GM23338 (cell line): ENCODE data around the gene ADH5. TPM values are rescaled to one million over a fixed set of nuclear protein-coding genes. Genes with fewer than 3 reads are reported as not detected.

ENCODE experiments used
- ATAC-seq: fragments of 200-7000 bp; cut with Tn5 transposase; 3 replicates; pipeline ENCODE4 v1.9.1; 2020
- DNase-seq: peaks from one replicate; pipeline ENCODE4 v3.0.0-alpha.2; 2015; ENCODE audit warnings: low spot score
- H2AFZ ChIP-seq: fragments of 200-600 bp; sonication (generic); 2 replicates; pipeline ENCODE4 v1.8.0; 2016; ENCODE audit warnings: antibody characterized with exemption, mild to moderate bottlenecking, moderate library complexity
- H3F3A ChIP-seq: fragments of 200-600 bp; sonication (generic); replicated peaks from 2 replicates; pipeline ENCODE4 v1.8.0; 2017; ENCODE audit warnings: antibody characterized with exemption, mixed run types, low read depth
- H3K27ac ChIP-seq: fragments of 200-600 bp; sonication (generic); 2 replicates; pipeline ENCODE4 v1.6.1; 2016; ENCODE audit warnings: low read depth
- H3K27me3 ChIP-seq: fragments of 200-600 bp; sonication (generic); 2 replicates; pipeline ENCODE4 v1.8.0; 2016; ENCODE audit warnings: mild to moderate bottlenecking, mixed run types, moderate library complexity; ENCODE audit not compliant: insufficient read depth
- H3K36me3 ChIP-seq: fragments of 200-600 bp; sonication (generic); 2 replicates; pipeline ENCODE4 v1.8.0; 2016; ENCODE audit warnings: mild to moderate bottlenecking; ENCODE audit not compliant: insufficient read depth
- H3K4me1 ChIP-seq: fragments of 200-600 bp; sonication (generic); 2 replicates; pipeline ENCODE4 v1.8.0; 2016; ENCODE audit warnings: mild to moderate bottlenecking, moderate library complexity; ENCODE audit not compliant: insufficient read depth
- H3K4me2 ChIP-seq: fragments of 200-600 bp; sonication (generic); 2 replicates; pipeline ENCODE4 v1.7.1; 2017; ENCODE audit warnings: mixed run types
- H3K4me3 ChIP-seq: fragments of 200-600 bp; sonication (generic); 2 replicates; pipeline ENCODE4 v1.6.1; 2016; ENCODE audit warnings: mixed run types
- H3K79me2 ChIP-seq: fragments of 200-600 bp; sonication (generic); replicated peaks from 2 replicates; pipeline ENCODE4 v1.8.0; 2017; ENCODE audit warnings: mild to moderate bottlenecking; ENCODE audit not compliant: insufficient read depth
- H3K9me2 ChIP-seq: fragments of 200-600 bp; sonication (generic); 2 replicates; pipeline ENCODE4 v1.8.0; 2017; ENCODE audit not compliant: insufficient read depth
- H4K20me1 ChIP-seq: fragments of 200-600 bp; sonication (generic); replicated peaks from 2 replicates; pipeline ENCODE4 v1.8.0; 2017; ENCODE audit warnings: mild to moderate bottlenecking; ENCODE audit not compliant: insufficient read depth
- H3K27ac Mint-ChIP-seq: 2 replicates; pipeline ENCODE4 v1.8.0; 2020; ENCODE audit warnings: inconsistent platforms, mild to moderate bottlenecking, moderate library complexity, mixed read lengths
- H3K27me3 Mint-ChIP-seq: 3 replicates; pipeline ENCODE4 v1.8.0; 2022; ENCODE audit warnings: low read depth, mild to moderate bottlenecking, moderate library complexity, mixed read lengths, inconsistent platforms; ENCODE audit not compliant: insufficient read depth, poor library complexity
- H3K36me3 Mint-ChIP-seq: 3 replicates; pipeline ENCODE4 v1.8.0; 2021; ENCODE audit warnings: low read depth, mild to moderate bottlenecking, inconsistent platforms, moderate library complexity, mixed read lengths
- H3K4me1 Mint-ChIP-seq: 3 replicates; pipeline ENCODE4 v1.8.0; 2020; ENCODE audit warnings: mild to moderate bottlenecking, inconsistent platforms, mixed read lengths
- H3K4me3 Mint-ChIP-seq: 3 replicates; pipeline ENCODE4 v1.8.0; 2021; ENCODE audit warnings: moderate library complexity, mild to moderate bottlenecking, inconsistent platforms, mixed read lengths
- H3K9me3 Mint-ChIP-seq: 3 replicates; pipeline ENCODE4 v1.8.0; 2020; ENCODE audit warnings: moderate library complexity, mild to moderate bottlenecking, inconsistent platforms, mixed read lengths
- CREB1 ChIP-seq: fragments of 250-450 bp; sonication (Bioruptor Pico); IDR thresholded peaks from 2 replicates; pipeline ENCODE4 v1.5.0; 2020; ENCODE audit warnings: low read depth, mild to moderate bottlenecking, moderate library complexity
- CTCF ChIP-seq, 2 experiments: fragments of 200-600 bp in 1 of 2; sonication (generic) in 1 of 2; conservative IDR thresholded peaks; 2 replicates each; pipeline versions ENCODE4 v1.5.1 to v1.6.1; 2016 to 2017; ENCODE audit warnings: antibody characterized with exemption in 2 of 2, low read depth in 2 of 2, mild to moderate bottlenecking in 2 of 2, moderate library complexity in 1 of 2
- EZH2 ChIP-seq: fragments of 200-600 bp; sonication (generic); IDR thresholded peaks from one replicate; pipeline ENCODE4 v1.8.0; 2017; ENCODE audit warnings: antibody characterized with exemption, mild to moderate bottlenecking, low read depth; ENCODE audit not compliant: unreplicated experiment
- EZH2phosphoT487 ChIP-seq: fragments of 200-600 bp; sonication (generic); IDR thresholded peaks from one replicate; pipeline ENCODE4 v1.8.1; 2018; ENCODE audit warnings: antibody characterized with exemption; ENCODE audit not compliant: unreplicated experiment
- JUNB ChIP-seq: IDR thresholded peaks from one replicate; pipeline ENCODE4 v1.6.1; 2016; ENCODE audit warnings: antibody characterized with exemption; ENCODE audit not compliant: unreplicated experiment
- NANOG ChIP-seq: IDR thresholded peaks from 2 replicates; pipeline ENCODE4 v1.6.1; 2016; ENCODE audit warnings: antibody characterized with exemption, borderline replicate concordance
- POLR2AphosphoS5 ChIP-seq: IDR thresholded peaks from 2 replicates; pipeline ENCODE4 v1.6.1; 2016; ENCODE audit warnings: antibody characterized with exemption, low read depth
- REST ChIP-seq: IDR thresholded peaks from one replicate; pipeline ENCODE4 v1.6.1; 2018; ENCODE audit warnings: antibody characterized with exemption; ENCODE audit not compliant: unreplicated experiment
- STAT1 ChIP-seq: IDR thresholded peaks from one replicate; pipeline ENCODE4 v1.6.1; 2016; ENCODE audit warnings: antibody characterized with exemption; ENCODE audit not compliant: unreplicated experiment
- ZNF114 ChIP-seq: fragments of 250-450 bp; sonication (Bioruptor Pico); IDR thresholded peaks from 2 replicates; pipeline ENCODE4 v1.5.0; 2020; ENCODE audit warnings: mild to moderate bottlenecking, moderate library complexity
- ZNF331 ChIP-seq: fragments of 250-450 bp; sonication (Bioruptor Pico); IDR thresholded peaks from 2 replicates; pipeline ENCODE4 v1.5.0; 2020; ENCODE audit warnings: low read depth, mild to moderate bottlenecking, moderate library complexity
- ZNF462 ChIP-seq: fragments of 250-450 bp; sonication (Bioruptor Pico); IDR thresholded peaks from 2 replicates; pipeline ENCODE4 v1.5.0; 2020; ENCODE audit warnings: mild to moderate bottlenecking, moderate library complexity
- polyA plus RNA-seq: library from polyadenylated mRNA; unstranded; fragments of >200 nt; fragmentation: Nextera tagmentation; extraction: Ambion mirVana; gene quantifications from 2 replicates; pipeline ENCODE4 v1.2.1, GENCODE V29; 2016
- total RNA-seq: library from RNA; depleted of rRNA; stranded (reverse); fragments of >200 nt; shearing (Covaris generic); gene quantifications from 2 replicates; pipeline ENCODE4 v1.2.3, GENCODE V29; 2014

Gene ADH5
- total and polyA plus RNA-seq, 2 experiments from 2014 or later, result 224 to 250 TPM

- no peak for TF ChIP-seq CREB1 (CRISPR knock-in tag)
- no peak for TF ChIP-seq JUNB
Observed at GRCh38 chr4:99079625-99080295, 8.8 kb downstream of the ADH5 start (continued).

GRCh38 chr4:99078931-99079624 lies 9.5 kb downstream of the ADH5 start:
- peaks cover 94% of the 10 kb centered on the region for H3K36me3 Mint-ChIP-seq
- Histone ChIP-seq H3K4me2 (no peak overlapping the region), H3K4me3 (no peak overlapping the region), H3K27me3 (no peaks in the 10 kb centered on the region), H3K36me3 (peaks cover 71% of the 10 kb centered on the region), H3K27ac (no peak overlapping the region), H3F3A (no peaks in the 10 kb centered on the region), H3K79me2 (peaks cover 58% of the 10 kb centered on the region), H2AFZ (no peak overlapping the region), H3K9me2 (no peaks in the 10 kb centered on the region), H3K4me1 (no peaks in the 10 kb centered on the region), H4K20me1 (peaks cover 11% of the 10 kb centered on the region)
- no peak for DNase-seq
- H3K9me3 Mint-ChIP-seq, result no peaks in the 10 kb centered on the region
- no peak for ATAC-seq
- H3K4me3 Mint-ChIP-seq, result no peak overlapping the region
- no peaks in the 10 kb centered on the region for H3K27me3 Mint-ChIP-seq
- no peaks in the 10 kb centered on the region for H3K4me1 Mint-ChIP-seq
- no peak overlapping the region for H3K27ac Mint-ChIP-seq
- TF ChIP-seq ZNF331 (no peak), STAT1 (no peak), CTCF (conservative IDR thresholded peaks at IDR 0.05; ENCODE audit: low read depth in 2 of 2) (no peak), ZNF462 (CRISPR knock-in tag) (no peak), ZNF114 (CRISPR knock-in tag) (no peak), NANOG (no peak), CREB1 (CRISPR knock-in tag) (no peak), EZH2 (no peak), POLR2AphosphoS5 (no peak), JUNB (no peak), REST (no peak), EZH2phosphoT487 (no peak)
